Neural cell (in vitro differentiated cells): ENCODE measurements around the gene RUNX1.

Source experiments
- CTCF ChIP-seq: fragments of 450-650 bp; IDR thresholded peaks from 2 replicates; pipeline ENCODE4 v1.5.1; 2014; ENCODE audit warnings: antibody characterized with exemption, mild to moderate bottlenecking, moderate library complexity; ENCODE audit not compliant: poor library complexity, severe bottlenecking
- EP300 ChIP-seq: fragments of 450-650 bp; conservative IDR thresholded peaks from 2 replicates; pipeline ENCODE4 v1.6.1; 2014; ENCODE audit warnings: antibody characterized with exemption, mild to moderate bottlenecking, moderate library complexity; ENCODE audit not compliant: poor library complexity, severe bottlenecking
- EZH2 ChIP-seq: fragments of 200-600, 300-800 bp; shearing (Covaris generic), sonication (generic); IDR thresholded peaks from 2 replicates; pipeline ENCODE4 v1.6.1; 2014; ENCODE audit warnings: antibody characterized with exemption, low read length, borderline replicate concordance, mild to moderate bottlenecking; ENCODE audit not compliant: insufficient read depth, poor library complexity, severe bottlenecking
- POLR2AphosphoS5 ChIP-seq: IDR thresholded peaks from 2 replicates; pipeline ENCODE4 v1.6.1; 2012
- RAD21 ChIP-seq: fragments of 450-650 bp; conservative IDR thresholded peaks from 2 replicates; pipeline ENCODE4 v1.6.1; 2014; ENCODE audit warnings: antibody characterized with exemption, mild to moderate bottlenecking, moderate library complexity
- SMC3 ChIP-seq: fragments of 450-650 bp; conservative IDR thresholded peaks from 2 replicates; pipeline ENCODE4 v1.6.1; 2014; ENCODE audit warnings: antibody characterized with exemption, mild to moderate bottlenecking, moderate library complexity; ENCODE audit not compliant: poor library complexity
- TAF1 ChIP-seq: IDR thresholded peaks from 2 replicates; pipeline ENCODE4 v1.6.1; 2012; ENCODE audit warnings: low read depth
- TF ChIP-seq, protein P1 (sequence below): IDR thresholded peaks from 2 replicates; pipeline ENCODE4 v1.6.1; 2012; ENCODE audit warnings: borderline replicate concordance

DNA sequence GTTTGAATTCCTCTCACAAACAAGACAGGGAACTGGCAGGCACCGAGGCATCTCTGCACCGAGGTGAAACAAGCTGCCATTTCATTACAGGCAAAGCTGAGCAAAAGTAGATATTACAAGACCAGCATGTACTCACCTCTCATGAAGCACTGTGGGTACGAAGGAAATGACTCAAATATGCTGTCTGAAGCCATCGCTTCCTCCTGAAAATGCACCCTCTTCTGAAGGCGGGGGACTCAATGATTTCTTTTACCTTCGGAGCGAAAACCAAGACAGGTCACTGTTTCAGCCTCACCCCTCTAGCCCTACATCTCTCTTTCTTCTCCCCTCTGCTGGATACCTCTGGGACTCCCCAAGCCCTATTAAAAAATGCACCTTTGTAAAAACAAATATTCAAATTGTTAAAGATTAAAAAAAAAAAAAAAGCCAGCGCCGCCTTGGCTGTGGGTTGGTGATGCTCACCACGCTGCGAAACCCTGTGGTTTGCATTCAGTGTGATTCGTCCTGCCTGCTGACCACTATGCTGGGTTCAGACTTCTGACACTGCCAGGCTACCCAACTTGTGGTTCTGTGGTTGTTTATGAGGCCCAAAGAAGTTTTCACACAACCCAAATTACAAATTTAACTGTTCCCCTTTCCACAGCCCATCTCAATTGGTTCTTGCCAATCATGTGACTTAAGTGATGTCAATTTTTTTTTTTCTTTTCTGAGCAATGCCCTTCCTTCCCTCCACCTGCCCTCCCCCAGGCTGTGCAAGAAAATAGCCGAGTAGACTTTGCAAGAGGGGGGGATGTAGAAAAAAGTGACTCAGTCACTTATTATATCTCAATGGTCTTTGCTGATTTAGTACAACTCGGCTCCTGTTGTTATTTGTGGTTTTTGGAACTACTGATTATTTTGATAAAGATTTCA, at the start of gene RUNX1:
- TF ChIP-seq CTCF (no peak), POLR2AphosphoS5 (no peak), EP300 (no peak), SMC3 (no peak), TAF1 (no peak), EZH2 (no peak), RAD21 (no peak)
- TF ChIP-seq, protein P1, sequence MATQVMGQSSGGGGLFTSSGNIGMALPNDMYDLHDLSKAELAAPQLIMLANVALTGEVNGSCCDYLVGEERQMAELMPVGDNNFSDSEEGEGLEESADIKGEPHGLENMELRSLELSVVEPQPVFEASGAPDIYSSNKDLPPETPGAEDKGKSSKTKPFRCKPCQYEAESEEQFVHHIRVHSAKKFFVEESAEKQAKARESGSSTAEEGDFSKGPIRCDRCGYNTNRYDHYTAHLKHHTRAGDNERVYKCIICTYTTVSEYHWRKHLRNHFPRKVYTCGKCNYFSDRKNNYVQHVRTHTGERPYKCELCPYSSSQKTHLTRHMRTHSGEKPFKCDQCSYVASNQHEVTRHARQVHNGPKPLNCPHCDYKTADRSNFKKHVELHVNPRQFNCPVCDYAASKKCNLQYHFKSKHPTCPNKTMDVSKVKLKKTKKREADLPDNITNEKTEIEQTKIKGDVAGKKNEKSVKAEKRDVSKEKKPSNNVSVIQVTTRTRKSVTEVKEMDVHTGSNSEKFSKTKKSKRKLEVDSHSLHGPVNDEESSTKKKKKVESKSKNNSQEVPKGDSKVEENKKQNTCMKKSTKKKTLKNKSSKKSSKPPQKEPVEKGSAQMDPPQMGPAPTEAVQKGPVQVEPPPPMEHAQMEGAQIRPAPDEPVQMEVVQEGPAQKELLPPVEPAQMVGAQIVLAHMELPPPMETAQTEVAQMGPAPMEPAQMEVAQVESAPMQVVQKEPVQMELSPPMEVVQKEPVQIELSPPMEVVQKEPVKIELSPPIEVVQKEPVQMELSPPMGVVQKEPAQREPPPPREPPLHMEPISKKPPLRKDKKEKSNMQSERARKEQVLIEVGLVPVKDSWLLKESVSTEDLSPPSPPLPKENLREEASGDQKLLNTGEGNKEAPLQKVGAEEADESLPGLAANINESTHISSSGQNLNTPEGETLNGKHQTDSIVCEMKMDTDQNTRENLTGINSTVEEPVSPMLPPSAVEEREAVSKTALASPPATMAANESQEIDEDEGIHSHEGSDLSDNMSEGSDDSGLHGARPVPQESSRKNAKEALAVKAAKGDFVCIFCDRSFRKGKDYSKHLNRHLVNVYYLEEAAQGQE = no peak
